HG02973 (cell line): Measurements from ENCODE around the gene KNCN.

Source experiments
- ATAC-seq: cut with Tn5 transposase; IDR thresholded peaks from one replicate; pipeline ENCODE4 v1.9.1; 2021; ENCODE audit warnings: moderate library complexity; ENCODE audit not compliant: unreplicated experiment

KNCN gene

DNA sequence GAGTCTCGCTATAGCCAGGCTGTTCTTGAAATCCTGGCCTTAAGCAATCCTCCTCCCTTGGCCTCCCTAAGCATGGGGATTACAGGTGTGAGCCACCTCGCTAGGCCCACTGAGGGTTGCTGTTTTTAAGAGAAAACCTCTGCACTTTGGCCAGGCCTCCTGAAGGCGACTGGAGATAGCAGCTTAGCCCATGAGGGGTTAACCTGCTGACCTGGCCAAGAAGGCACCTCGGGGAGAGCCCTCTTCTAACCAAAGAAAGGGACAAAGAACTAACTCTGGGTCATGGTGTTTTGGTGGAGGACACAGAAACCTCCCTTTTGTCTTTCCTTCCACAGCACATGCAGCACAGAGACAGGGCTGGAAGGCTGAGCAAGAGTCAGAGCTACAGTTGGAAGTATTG, 17.7 kb upstream of the KNCN start:
- ATAC-seq = no peak

DNA sequence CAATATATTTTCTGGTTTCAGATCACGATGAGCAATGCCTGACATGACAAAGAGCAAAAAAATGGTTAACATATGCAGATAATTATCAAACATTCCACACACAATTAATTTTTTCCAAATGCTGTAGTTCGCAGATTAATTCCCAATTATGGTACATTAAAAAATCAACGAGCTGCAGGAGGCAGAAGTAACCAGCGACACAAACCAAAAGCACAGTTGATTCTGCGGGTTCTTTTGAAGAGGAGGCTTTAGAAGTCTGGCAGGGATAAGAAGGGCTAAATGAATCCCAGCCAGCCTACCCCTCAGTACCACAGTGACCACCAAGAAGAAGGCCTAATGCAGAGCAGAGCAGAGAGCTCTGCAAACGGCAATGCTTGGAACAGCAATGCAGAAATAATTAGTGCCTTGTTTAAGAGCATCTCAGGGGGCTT, 17.0 kb upstream of the KNCN start:
- no peak for ATAC-seq

DNA sequence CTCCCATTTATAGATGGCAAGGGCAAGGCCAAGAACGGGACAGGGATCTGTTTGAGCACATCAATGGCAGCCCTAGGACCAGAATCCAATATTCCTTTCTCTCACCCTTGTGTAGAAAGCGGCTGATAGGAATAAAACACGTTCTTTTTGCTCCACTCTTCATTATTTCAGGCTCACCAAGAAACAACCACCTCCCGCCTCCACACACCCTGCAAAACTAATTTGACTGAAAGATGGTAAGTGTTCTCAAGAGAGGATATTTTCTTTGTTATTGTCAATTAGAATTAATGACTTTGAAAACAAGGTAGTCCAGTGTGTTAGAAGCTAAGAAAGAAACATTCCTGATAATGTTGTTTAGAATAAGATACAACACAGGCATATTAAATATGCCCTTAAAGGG, 11.9 kb upstream of the KNCN start:
- ATAC-seq = no peak

DNA sequence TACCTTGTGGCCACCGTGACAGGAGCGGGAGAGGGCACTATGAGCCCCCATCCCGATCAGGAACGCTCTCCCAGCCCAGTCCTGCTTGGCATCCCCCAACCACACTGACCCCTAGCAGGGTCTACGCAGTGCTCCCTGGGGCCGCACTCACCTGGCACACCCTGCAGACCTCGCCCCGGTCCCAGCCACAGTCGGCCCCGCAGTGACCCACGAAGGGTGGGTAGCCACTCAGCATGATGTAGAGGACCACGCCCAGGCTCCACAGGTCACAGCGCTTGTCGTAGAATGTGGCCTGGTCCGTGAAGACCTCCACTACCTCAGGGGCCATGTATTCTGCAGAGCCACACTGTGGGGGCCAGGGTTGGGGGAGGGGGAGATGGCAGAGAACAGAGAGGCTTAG, 11.1 kb upstream of the KNCN start:
- no peak for ATAC-seq

DNA sequence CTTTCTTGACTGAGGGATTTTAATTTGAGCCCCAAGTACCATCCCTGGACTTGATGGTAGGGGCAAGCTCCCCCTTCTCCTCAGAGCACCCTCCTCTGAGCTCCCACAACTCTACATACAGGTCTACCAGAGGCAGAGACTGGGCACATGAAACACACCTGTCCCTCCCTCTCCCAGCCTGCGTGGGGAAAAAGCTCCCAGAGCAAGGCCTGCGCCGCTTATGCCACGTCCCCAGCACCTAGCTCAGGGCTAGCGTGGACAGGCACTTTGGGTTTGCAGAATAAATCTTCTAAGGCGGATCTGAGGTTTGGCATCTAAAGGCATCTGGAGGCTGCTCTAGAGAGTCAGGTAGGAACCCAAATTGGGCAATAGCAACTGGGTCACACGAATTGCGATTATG, 7.5 kb upstream of the KNCN start:
- no peak for ATAC-seq

DNA sequence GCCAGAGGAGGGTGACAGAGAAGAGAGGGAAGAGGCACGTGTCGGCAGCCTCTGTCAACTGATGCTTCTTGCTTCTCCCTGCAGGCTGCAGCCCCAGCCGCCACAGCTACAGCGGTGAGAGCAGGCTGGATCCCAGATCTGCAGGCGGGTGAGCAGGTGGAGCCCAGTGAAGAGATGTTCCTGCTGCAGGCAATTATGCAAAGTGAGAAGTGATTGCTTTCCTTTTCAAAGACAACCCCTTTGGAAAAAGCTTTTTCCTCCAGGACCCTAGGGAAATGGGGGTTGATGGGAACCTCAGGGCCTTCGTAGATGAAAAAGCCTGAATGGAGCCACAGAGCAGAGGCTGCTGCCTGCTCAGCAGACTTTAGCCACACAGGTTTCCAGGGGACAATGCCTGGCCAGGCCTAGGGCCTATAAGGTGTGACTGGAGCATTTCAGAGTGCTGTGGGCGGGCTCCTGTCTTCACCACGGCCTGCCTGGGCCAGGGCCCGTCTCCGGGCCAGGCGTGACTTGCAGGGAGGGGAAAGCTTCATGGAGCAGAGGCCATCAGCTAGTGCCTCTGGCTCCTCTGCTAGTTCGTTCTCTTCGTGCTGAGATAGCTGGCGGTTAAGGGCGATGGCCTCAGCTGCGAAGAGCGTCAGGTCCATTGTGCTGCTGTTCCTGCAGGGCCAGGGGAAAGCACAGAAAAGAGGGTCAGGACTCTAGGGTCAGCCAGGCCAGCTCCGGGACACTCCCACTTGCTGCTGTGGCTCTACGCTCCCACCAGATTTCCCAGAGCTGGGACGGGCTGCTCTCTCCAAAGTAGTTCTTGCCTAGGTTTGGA, 6.9 kb upstream of the KNCN start:
- no peak for ATAC-seq

DNA sequence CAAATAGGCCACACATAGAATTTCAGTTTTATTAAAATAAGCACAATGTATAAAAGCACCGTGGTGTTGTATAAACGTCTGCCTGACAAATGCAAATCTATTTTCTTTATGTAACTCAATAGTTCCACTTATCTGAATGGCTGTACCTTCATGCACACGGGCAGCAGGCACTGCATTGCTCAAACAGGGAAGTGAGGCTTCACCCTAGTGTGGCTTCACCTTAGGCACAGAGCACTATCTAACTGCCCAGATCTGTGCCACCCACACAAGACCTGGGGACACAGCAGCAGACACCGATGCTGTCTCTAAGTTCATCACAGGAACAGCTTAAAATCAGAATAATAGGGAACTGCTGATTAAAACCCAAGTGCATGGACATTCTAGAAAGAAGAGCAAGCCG, 6.0 kb upstream of the KNCN start:
- ATAC-seq = no peak

DNA sequence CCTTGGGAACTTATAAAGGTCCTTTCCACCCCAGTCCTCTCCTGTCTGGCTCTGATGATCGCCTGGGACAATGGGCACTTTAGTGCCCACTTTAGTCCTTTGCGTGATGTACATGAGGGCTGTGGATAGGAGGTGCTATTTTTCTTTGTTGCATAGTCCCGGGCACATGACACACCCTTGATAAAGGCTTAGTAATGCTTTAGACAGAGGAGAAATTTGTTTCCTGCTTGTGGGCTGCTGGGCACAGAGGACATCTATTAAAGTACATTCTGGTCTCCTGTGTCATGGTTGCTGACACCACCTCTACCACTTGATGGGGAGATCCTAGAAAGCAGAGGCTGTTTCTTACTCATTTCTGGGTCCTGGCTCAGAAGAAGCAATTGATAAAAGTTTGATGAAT, 5.4 kb upstream of the KNCN start:
- no peak for ATAC-seq

DNA sequence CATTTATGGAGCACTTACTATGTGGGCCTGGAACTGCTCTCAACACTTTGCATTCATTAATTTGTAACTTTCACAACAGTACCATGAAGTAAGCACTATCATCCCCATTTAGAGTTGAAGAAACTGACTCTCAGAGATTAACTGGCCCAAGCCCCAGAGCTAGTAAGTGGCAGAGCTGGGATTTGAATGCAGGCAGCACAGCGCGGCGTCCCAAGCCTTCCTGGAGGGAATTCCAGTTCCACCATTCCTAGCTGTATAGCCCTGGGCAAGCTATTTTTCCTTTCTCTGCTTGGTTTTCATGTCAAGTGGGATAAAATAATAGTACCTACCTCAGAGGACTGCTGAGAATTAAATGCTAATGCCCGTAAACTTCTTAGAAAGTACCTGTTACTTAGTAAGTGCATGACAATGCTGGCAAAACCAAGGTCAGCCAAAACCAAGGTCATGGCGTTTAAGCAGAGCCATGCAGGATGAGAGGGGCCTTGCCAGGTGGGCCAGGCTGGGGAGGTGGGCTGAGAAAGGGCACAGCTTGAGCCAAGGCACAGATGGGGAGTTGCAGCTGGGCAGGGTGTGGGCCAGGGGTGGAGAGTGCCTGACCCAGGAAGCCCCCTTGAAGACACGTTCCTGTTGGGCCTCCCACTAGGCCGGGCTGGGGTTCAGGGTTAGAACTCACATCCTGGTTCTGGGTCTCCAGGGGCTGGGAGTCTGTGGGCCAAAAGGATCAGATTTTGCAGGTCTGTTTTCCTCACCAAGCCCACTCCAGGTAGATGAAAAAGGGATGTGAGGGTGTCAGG, 4.6 kb upstream of the KNCN start:
- ATAC-seq = no peak

DNA sequence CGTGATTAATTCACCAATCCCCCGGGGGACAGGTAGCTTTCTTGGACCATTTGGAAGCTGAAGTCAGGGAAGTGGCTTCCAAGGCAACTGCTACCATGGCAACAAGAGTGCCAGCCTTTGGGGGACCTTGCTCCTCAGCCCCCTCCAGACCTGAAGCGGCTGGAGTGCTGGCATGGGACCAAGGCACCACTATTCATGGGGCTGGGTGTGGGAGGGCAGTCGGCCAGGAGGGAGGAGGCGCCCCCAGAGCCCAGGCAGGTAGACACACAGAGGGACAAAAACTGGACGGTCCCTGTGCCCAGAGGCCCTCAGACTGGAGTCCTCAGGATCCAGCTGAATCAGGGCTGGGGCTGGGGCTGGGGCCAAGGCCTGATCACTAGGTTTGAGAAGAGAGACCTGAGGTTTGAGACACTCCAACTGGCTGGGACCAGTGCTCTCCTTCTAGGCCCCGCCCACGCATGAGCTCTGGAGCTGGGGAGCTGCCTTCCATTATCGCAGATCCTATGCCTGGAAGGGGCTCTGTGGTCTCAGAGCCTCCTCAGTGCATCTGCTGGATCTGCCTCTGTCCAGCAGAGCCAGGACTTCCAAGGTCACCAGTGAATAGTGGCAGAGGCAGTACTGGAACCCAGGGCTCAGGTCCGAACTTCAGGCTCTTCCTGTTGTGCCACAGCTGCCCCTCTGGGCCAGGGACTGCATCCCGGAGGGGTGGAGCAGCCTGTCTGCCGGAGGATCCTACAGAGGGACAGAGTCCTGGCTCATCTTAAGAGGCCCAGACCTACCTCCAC, 3.3 kb upstream of the KNCN start:
- no peak for ATAC-seq

DNA sequence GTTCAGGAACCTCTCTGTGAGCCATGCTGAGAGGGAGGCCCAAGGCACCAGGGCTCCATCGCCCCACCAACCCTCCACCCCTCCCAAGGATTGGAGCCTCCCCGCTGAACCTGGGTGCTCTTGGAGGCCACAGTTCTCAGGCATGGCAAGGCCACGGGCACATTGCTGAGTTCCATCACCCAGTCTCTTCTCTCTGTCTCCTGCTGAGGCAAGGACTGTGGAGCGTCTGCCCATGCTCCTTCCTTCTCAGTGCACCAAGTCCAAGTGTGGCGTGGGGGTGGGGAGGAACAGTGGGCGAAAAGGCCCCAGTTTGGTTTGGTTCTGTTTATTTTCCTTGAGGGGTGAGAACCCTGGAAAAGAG, 2.8 kb upstream of the KNCN start:
- no peak for ATAC-seq

DNA sequence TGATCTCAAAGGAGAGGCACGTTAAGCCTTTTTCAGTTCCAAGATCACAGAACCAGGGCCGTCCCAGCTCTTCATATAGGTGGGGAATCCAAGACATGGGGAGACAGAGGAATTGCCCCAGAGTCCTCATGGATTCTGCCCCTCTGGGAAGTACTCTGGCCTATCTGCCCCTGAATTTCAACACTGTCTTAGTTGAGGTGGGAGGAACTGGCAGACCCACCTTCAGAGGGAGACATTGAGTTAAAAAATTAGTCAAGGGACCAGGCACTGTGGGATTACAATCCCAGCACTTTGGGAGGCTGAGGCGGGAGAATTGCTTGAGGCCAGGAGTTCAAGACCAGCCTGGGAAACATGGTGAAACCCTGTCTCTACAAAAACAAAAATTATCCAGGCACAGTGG, 2.1 kb upstream of the KNCN start:
- ATAC-seq = no peak

DNA sequence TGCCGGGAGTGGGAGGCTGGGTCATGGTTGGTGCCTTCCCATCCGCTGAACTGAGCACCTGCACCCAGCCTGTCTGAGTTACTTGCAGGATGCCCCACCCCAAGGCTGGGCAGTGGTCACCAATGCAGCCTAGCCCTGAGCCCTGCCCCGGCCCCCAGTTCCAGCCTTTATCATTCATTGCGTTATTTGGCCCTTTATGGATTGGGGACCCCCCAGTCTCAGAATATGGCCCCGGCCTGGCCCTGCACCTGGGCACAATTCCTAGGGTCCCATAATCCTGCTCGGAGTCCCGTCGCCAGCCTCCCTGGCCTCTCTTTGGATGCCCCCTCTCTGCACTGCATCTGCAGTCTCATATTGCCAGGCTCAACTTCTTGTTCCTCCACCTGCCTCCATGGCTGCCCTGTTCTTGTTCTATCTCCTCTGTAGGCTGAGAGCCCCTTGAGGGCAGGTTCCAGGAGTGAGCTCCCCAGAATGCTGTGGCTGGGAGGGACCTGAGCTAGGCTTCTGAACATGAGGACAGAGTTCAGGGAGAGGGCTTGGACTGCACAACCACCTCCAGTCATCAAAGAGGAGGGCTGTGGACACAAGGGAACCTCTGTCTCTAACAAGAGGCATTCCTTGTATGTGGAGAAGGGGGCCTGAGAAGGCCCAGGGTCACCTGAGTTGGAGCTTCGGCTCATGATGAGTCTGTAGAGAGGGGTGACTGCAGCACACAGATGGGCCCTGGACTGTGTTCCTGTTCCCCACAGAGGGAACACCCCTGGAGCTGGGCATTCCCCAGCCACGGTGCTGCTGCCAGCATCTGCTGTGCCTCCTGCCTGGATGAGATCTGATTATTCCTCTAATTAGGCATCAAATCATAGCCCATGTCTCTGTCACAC, 1.1 kb upstream of the KNCN start:
- ATAC-seq = no peak

DNA sequence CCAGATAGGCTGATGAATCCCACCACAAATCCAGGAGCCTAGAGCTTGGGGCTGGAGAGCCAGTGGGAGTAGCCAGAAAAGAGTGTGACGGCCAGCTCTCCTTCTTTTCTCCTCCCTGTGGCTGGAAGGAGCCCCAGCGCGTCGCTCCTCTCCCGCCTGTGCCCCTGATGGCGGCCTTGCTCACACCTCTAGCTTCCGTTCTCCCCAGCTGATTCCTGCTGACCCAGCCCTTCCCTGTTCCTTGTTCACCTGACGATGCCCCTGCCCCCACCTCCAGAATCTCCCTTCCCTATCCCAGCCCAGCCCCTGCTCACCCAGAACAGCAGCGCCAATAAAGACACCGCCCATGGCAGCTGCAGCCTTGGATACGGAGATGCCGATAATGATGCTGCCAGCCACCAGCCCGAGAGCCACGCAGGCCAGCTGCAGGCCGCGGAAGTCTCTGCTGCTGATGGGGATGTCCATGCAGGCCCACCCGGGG, 656 bp downstream of the KNCN start:
- no peak for ATAC-seq

DNA sequence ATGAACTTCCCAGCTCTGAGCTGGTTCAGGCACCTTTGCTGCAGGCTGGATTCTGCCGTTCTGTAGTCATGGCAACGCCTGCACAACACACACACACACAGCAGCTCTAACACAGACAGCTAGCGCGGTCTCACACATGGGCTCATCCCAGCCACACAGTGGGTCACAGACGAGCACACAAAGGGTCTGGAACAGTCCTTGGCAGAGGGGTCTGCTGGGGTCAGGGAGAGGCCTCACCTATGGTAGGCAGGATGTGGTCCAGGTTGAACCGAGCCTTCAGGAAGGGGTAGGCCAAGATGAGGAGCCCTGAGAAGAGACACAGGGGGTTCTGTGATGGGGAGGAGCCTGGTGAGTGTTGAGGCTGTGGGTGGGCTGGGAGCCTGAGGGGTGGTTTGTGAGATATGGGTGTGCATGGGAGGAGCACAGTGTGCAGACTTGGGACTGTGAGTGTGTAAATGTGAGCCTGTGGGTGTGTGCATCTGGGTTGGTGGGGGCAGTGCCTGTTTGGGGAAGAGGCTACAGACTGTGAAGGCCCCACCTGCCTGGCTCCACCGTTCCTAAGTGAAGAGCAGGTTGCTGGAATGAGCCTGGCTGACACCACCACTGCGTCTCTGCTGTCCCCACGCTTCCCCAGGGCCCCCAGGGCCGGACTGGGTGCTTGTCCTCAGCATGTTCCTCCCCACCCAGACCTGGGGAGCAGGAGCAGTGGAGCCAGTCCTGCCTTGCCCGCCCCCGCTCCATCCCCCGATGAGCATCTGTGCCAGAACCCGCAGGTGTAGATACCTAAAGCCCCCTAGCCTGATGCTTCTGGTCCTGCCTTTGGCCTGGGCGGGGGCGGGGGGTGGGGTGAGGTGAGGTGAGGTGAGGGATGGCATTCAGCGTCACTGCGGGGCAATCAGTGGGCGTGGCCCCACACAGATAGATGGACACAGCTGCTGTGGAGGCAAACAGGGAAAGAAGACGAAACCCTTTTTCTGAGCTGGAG, 1.5 kb downstream of the KNCN start:
- ATAC-seq = no peak

DNA sequence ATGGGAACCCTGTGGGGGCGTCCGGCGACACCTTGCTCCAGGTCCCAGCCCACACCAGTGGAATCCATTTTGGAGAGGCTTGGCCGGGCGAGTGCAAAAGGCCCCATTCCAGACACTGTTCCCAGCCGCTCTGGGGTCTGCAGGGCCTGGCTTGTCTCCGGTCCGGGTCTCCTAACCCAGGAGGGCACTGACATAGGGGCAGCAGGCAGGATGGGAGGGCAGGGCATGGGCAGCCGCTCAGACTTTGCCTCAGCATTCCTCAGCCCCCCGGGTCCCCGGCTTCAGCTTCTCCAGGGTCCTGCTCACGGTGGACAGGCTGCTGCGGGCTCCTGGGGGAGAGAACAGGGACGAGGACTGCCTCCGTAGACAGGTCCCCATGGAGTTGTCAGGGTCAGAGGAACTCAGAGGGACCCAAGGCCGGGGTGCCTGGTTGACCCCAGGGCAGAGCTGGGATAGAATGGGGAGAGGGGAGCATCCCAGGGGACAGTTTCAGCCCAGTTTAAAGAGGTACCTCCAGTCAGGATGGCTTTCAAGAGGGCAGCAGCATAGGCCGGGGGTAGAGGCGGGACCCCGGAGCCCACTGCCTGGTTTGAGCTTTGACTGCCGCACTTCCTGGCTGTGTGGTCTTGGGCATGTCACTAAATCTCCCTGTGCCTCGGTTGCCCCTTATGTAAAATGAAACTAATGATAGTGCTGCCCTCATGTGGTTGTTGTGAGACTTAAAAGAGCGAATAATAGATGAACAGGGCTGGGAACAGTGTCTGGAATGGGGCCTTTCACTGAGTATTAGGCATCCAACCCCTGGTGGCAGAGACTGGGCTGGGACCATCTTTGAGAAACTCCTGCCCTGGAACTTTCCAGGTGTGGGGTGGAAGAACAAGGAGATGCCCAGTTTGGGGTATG, 3.7 kb downstream of the KNCN start:
- ATAC-seq = no peak

DNA sequence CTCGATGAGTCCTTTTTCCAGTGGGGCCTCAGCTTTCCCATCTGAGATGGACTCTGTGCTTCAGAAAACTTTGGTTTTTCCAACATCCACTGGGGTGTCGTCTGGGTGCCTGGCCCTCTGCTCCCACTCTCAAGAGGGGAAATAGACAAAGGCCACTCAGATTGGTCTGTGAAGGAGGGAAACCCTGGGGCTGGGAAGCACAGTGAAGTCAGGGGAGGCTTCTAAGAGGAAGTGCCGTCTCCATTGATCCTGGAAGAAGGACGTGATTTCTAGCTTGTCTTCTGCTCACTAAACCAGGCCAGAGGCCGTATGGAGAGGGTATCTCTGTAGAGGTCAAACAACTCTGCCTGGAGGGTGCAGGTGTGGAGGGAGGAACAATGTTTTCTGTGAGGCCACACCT, 5.2 kb downstream of the KNCN start:
- ATAC-seq = no peak

DNA sequence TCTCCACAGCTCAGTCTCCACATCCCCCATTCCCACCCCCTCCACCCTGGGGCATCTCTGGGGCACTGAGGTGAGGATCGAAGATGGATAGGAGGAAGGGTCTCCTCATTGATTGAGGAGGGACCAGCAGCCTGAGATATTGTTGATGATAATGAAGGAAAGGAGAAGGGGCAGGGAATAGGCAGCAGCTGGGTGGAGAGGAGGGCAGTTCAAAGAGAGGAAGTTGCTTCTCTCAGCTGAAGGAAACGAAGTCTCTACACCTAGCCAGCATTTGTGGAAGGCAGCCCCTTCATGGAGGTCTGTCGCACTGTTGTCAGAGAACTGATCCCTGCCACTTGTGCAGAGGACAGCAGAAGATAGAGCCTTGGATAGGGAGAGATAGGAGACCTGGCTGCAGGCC, 5.7 kb downstream of the KNCN start:
- no peak for ATAC-seq
